GM12874 (cell line): ENCODE data around the gene NAALADL1.

Experiments used
- CTCF ChIP-seq: IDR thresholded peaks from 2 replicates; pipeline ENCODE4 v1.5.1; 2011; ENCODE audit warnings: low read depth, mild to moderate bottlenecking, control low read depth, low read length, moderate library complexity; ENCODE audit not compliant: insufficient read depth

The NAALADL1 gene, protein sequence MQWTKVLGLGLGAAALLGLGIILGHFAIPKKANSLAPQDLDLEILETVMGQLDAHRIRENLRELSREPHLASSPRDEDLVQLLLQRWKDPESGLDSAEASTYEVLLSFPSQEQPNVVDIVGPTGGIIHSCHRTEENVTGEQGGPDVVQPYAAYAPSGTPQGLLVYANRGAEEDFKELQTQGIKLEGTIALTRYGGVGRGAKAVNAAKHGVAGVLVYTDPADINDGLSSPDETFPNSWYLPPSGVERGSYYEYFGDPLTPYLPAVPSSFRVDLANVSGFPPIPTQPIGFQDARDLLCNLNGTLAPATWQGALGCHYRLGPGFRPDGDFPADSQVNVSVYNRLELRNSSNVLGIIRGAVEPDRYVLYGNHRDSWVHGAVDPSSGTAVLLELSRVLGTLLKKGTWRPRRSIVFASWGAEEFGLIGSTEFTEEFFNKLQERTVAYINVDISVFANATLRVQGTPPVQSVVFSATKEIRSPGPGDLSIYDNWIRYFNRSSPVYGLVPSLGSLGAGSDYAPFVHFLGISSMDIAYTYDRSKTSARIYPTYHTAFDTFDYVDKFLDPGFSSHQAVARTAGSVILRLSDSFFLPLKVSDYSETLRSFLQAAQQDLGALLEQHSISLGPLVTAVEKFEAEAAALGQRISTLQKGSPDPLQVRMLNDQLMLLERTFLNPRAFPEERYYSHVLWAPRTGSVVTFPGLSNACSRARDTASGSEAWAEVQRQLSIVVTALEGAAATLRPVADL

DNA sequence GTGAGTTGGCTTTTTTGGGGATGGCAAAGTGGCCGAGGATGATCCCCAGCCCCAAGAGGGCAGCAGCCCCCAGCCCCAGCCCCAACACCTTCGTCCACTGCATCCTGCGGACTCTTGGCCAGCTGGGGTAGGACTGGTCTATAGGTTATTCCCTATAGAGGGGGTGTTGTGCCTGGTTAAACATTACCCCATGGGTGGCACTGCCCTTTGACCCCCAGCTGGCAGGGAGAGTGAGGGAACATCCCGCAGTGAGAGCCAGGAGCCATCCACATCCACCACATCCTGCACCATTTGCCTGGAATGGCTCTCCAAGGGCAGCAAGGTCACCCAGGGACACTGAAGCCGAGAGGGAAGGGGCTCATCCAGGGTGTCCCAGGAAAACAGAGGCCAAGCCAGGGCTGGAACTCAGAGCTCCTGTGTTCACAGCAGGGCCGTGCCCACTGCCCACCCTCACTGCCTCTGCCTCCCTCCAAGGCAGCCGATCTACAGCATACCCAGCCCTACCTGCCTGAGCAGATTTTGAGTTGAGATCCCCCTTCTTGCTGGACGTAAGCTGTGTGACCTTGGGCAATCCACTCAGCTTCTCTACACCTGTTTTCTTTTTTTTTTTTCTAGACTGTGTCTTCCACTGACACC, at the start of gene NAALADL1:
TSS of gene NAALADL1 (minus strand) at position 135 of the 636 bp plus-strand sequence. CDS start at position 103, 32 bp downstream.
- no peak for TF ChIP-seq CTCF

- no peak for TF ChIP-seq CTCF
Observed at GRCh38 chr11:65107751-65108468, 49.6 kb upstream of the NAALADL1 start.

- TF ChIP-seq CTCF: no peak
Observed at GRCh38 chr11:65107078-65107477, 48.7 kb upstream of the NAALADL1 start.

DNA sequence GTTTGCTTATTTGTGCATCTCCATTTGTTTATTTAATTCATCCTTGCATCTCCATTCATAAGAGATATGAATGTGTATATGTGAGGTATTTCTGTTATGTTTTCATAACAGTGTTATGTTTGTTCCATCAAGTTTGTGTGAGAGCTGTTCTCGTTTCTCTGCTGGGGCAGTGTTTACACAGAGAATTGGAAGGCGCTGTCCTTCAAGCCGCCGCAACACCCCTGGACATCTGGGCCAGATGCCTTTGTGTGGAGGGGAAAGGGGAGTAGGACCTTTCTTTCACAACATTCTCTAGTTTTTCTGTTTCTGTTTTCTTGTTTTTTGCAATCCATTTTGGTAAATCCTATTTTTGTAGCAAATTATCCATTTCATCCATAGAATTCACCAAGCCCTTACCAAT, 46.3 kb upstream of the NAALADL1 start:
- no peak for TF ChIP-seq CTCF

GRCh38 chr11:65103476-65103875, 45.1 kb upstream of the NAALADL1 start:
- no peak for TF ChIP-seq CTCF

DNA sequence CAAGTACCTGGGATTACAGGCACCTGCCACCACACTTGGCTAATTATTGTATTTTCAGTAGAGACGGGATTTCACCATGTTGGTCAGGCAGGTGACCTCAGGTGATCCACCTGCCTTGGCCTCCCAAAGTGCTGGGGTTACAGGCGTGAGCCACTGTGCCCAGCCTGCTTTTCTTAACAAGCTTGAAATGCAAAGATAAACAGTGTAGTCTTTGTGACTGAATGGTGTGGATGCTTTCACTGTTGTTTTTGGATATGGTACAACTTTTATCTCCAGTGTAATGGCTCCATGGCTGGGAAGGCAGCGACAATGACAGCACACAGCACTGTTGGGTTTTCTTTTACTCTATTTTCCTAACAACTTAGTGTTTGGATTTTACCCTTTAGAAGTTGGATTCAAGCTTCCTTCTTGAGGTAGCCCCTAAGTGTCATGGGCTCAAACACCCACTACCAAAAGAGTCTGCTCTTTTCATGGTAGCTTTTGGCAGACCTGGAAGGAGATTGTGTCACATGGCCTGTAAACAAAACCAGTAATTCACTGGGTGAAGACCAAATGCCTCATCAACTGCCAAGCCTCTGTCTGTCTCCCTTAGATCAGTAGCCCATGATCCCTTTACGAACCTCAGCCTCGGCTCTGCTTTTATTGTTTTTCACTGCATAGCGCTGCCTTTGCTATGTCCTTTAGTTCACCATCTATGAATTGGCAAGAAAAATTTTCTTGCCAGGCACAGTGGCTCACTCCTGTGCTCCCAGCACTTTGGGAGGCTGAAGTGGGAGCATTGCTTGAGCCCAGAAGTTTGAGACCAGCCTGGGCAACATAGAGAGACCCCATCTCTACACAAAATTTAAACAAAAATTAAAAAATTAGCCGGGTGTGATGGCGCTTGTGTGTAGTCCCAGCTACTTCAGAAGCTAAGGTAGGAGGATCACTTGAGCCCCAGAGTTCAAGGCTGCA, 44.1 kb upstream of the NAALADL1 start:
- TF ChIP-seq CTCF: no peak
